Liver (tissue), 9 donors: ENCODE measurements around the gene PLIN1. TPM values are rescaled to one million over a fixed set of nuclear protein-coding genes. Genes with fewer than 3 reads are reported as not detected.

Experiments used
- DNase-seq: peaks from one replicate; pipeline ENCODE4 v3.0.0-alpha.2; 2017; ENCODE audit warnings: low spot score
- H3K27ac ChIP-seq, 2 donors: one replicate each; pipeline ENCODE4 v1.7.0; 2013; ENCODE audit warnings: inconsistent platforms in 2 of 2, low read length in 2 of 2, control low read depth in 1 of 2, low read depth in 1 of 2, mild to moderate bottlenecking in 1 of 2
- H3K27me3 ChIP-seq, 4 donors: one replicate each; pipeline versions ENCODE4 v1.6.1 to v1.7.0; 2013; ENCODE audit warnings: low read length in 3 of 4, inconsistent platforms in 1 of 4, mild to moderate bottlenecking in 1 of 4, moderate library complexity in 1 of 4; ENCODE audit not compliant: control insufficient read depth in 4 of 4, insufficient read depth in 4 of 4
- H3K36me3 ChIP-seq, 4 donors: one replicate each; pipeline versions ENCODE4 v1.6.1 to v1.7.0; 2013; ENCODE audit warnings: low read length in 3 of 4, mild to moderate bottlenecking in 3 of 4, low read depth in 1 of 4, moderate library complexity in 1 of 4; ENCODE audit not compliant: control insufficient read depth in 4 of 4, insufficient read depth in 3 of 4
- H3K4me1 ChIP-seq, 4 donors: one replicate each; pipeline versions ENCODE4 v1.6.1 to v1.7.0; 2013; ENCODE audit warnings: low read length in 3 of 4, mild to moderate bottlenecking in 3 of 4, moderate library complexity in 1 of 4; ENCODE audit not compliant: control insufficient read depth in 4 of 4, insufficient read depth in 4 of 4
- H3K4me3 ChIP-seq, 3 donors: one replicate each; pipeline versions ENCODE4 v1.6.1 to v1.7.0; 2013; ENCODE audit warnings: low read length in 3 of 3, control low read depth in 1 of 3, low read depth in 1 of 3, mild to moderate bottlenecking in 1 of 3
- H3K9ac ChIP-seq, 2 donors: one replicate each; pipeline ENCODE4 v1.7.0; 2013; ENCODE audit warnings: low read length in 2 of 2, mild to moderate bottlenecking in 2 of 2, moderate library complexity in 2 of 2, control low read depth in 1 of 2, low read depth in 1 of 2
- H3K9me3 ChIP-seq, 4 donors: one replicate each; pipeline versions ENCODE4 v1.6.1 to v1.7.0; 2013; ENCODE audit warnings: low read length in 3 of 4; ENCODE audit not compliant: control insufficient read depth in 4 of 4
- ATF3 ChIP-seq: IDR thresholded peaks from 2 replicates; pipeline ENCODE4 v1.6.1; 2016; ENCODE audit warnings: antibody characterized with exemption
- EGR1 ChIP-seq, 2 donors: IDR thresholded peaks; 2 replicates each; pipeline ENCODE4 v1.6.1; 2016 to 2018; ENCODE audit warnings: antibody characterized with exemption in 2 of 2, low read depth in 2 of 2
- FOXA1 ChIP-seq: IDR thresholded peaks from 2 replicates; pipeline ENCODE4 v1.6.1; 2016; ENCODE audit warnings: antibody characterized with exemption
- FOXA2 ChIP-seq: IDR thresholded peaks from 2 replicates; pipeline ENCODE4 v1.6.1; 2016; ENCODE audit warnings: antibody characterized with exemption
- GABPA ChIP-seq, 2 donors: IDR thresholded peaks in 1 of 2; conservative IDR thresholded peaks in 1 of 2; 2 replicates each; pipeline ENCODE4 v1.6.1; 2016; ENCODE audit warnings: antibody characterized with exemption in 2 of 2, mild to moderate bottlenecking in 1 of 2, moderate library complexity in 1 of 2
- HNF4A ChIP-seq, 2 donors: conservative IDR thresholded peaks; 2 replicates each; pipeline ENCODE4 v1.6.1; 2016; ENCODE audit warnings: antibody characterized with exemption in 2 of 2, mild to moderate bottlenecking in 2 of 2
- HNF4G ChIP-seq: IDR thresholded peaks from 2 replicates; pipeline ENCODE4 v1.6.1; 2016; ENCODE audit warnings: antibody characterized with exemption
- JUND ChIP-seq, 2 donors: IDR thresholded peaks; 2 replicates each; pipeline ENCODE4 v1.6.1; 2016; ENCODE audit warnings: antibody characterized with exemption in 2 of 2
- NR2F2 ChIP-seq: IDR thresholded peaks from 2 replicates; pipeline ENCODE4 v1.6.1; 2016; ENCODE audit warnings: antibody characterized with exemption
- RAD21 ChIP-seq, 2 donors: IDR thresholded peaks; 2 replicates each; pipeline ENCODE4 v1.6.1; 2016; ENCODE audit warnings: antibody characterized with exemption in 2 of 2, mild to moderate bottlenecking in 2 of 2
- RXRA ChIP-seq, 2 donors: IDR thresholded peaks; 2 replicates each; pipeline ENCODE4 v1.6.1; 2017 to 2018; ENCODE audit warnings: antibody characterized with exemption in 2 of 2, mild to moderate bottlenecking in 1 of 2
- SP1 ChIP-seq: IDR thresholded peaks from 2 replicates; pipeline ENCODE4 v1.6.1; 2018; ENCODE audit warnings: antibody characterized with exemption, mild to moderate bottlenecking
- TAF1 ChIP-seq: conservative IDR thresholded peaks from 2 replicates; pipeline ENCODE4 v1.6.1; 2016; ENCODE audit warnings: antibody characterized with exemption, mild to moderate bottlenecking
- YY1 ChIP-seq: IDR thresholded peaks from 2 replicates; pipeline ENCODE4 v1.6.1; 2016; ENCODE audit warnings: antibody characterized with exemption, mild to moderate bottlenecking
- WGBS: extraction: QIAGEN DNeasy Blood & Tissue Kit; methylation state at CpG from one replicate; pipeline ENCODE4 v1.1.7; 2013; 5-methylcytosine and 5-hydroxymethylcytosine counted together
- polyA plus RNA-seq, 2 donors: library from polyadenylated mRNA; stranded (reverse) in 1 of 2; unstranded in 1 of 2; fragments of 200-250 nt in 1 of 2; fragments of >200 nt in 1 of 2; fragmentation: Nextera tagmentation in 1 of 2; extraction: Ambion mirVana in 1 of 2; gene quantifications; one replicate each; pipeline versions ENCODE4 v1.2.1 to v1.2.3, GENCODE V29; 2013 to 2015
- total RNA-seq, 2 donors: library from RNA; depleted of rRNA; stranded (reverse); fragments of >200 nt; gene quantifications; one replicate each; pipeline ENCODE4 v1.2.3, GENCODE V29; 2014
- TF ChIP-seq, protein P1 (sequence below): IDR thresholded peaks from 2 replicates; pipeline ENCODE4 v1.6.1; 2016; ENCODE audit warnings: antibody characterized with exemption, mild to moderate bottlenecking
- TF ChIP-seq, protein P2 (sequence below): fragments of 150-350 bp; IDR thresholded peaks from 2 replicates; pipeline ENCODE4 v1.5.1; 2017; ENCODE audit warnings: improper control_type of control experiment, low read depth, low read length; ENCODE audit not compliant: missing input control
- TF ChIP-seq, protein P3 (sequence below): IDR thresholded peaks from 2 replicates; pipeline ENCODE4 v1.6.1; 2016; ENCODE audit warnings: antibody characterized with exemption
- TF ChIP-seq, protein P4 (sequence below): IDR thresholded peaks from 2 replicates; pipeline ENCODE4 v1.6.1; 2016; ENCODE audit warnings: antibody characterized with exemption
- donor health status: healthy.
- donor health status: healthy.
- donor health status: healthy.
- donor health status: healthy.
- donor health status: healthy.

PLIN1 gene
- total and polyA plus RNA-seq, 4 donors = 10.2 to 46.0 (median 13.3) TPM

GRCh38 chr15:89662893-89663626, 16.1 kb downstream of the PLIN1 start (continued):
- no peak for TF ChIP-seq ATF3
- TF ChIP-seq TAF1 = no peak
- no peak for TF ChIP-seq HNF4A (conservative IDR thresholded peaks at IDR 0.05)
- TF ChIP-seq, protein P1, sequence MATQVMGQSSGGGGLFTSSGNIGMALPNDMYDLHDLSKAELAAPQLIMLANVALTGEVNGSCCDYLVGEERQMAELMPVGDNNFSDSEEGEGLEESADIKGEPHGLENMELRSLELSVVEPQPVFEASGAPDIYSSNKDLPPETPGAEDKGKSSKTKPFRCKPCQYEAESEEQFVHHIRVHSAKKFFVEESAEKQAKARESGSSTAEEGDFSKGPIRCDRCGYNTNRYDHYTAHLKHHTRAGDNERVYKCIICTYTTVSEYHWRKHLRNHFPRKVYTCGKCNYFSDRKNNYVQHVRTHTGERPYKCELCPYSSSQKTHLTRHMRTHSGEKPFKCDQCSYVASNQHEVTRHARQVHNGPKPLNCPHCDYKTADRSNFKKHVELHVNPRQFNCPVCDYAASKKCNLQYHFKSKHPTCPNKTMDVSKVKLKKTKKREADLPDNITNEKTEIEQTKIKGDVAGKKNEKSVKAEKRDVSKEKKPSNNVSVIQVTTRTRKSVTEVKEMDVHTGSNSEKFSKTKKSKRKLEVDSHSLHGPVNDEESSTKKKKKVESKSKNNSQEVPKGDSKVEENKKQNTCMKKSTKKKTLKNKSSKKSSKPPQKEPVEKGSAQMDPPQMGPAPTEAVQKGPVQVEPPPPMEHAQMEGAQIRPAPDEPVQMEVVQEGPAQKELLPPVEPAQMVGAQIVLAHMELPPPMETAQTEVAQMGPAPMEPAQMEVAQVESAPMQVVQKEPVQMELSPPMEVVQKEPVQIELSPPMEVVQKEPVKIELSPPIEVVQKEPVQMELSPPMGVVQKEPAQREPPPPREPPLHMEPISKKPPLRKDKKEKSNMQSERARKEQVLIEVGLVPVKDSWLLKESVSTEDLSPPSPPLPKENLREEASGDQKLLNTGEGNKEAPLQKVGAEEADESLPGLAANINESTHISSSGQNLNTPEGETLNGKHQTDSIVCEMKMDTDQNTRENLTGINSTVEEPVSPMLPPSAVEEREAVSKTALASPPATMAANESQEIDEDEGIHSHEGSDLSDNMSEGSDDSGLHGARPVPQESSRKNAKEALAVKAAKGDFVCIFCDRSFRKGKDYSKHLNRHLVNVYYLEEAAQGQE = no peak
- TF ChIP-seq YY1 = no peak
- no peak for TF ChIP-seq HNF4G
- no peak for TF ChIP-seq EGR1 (IDR thresholded peaks at IDR 0.05; ENCODE audit: low read depth in 2 of 2)

DNA sequence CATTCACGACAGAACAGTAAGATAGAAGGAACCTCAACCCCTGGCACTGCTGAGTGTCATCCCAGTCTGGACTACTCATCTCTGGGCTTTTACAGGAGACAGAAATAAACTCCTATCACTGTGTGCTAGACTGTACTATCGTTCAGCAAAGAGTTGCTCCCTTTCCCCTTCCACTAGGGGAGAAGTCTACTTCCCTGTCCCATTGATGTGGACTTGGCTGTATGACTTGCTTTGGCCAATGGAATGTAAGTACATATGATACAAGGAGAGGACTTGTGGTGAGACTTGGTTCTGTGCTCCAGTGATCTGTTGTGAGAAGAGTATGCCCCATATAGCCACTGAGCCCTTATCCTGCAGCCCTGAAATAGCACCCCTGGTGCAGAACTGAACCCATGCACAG, 18.6 kb downstream of the PLIN1 start:
- no peak for TF ChIP-seq HNF4A (conservative IDR thresholded peaks at IDR 0.05)
- DNase-seq = no peak
- Histone ChIP-seq H3K36me3 (no peaks in the 10 kb centered on the region), H3K27me3 (no peaks in the 10 kb centered on the region), H3K27ac (no peak overlapping the region), H3K9me3 (no peaks in the 10 kb centered on the region), H3K4me3 (no peak overlapping the region), H3K4me1 (peaks cover 0 to 2% (median 0%) of the 10 kb centered on the region in 4 donors), H3K9ac (no peak overlapping the region)
- 88% methylated on average over 2 of the region's 2 CpGs for WGBS

DNA sequence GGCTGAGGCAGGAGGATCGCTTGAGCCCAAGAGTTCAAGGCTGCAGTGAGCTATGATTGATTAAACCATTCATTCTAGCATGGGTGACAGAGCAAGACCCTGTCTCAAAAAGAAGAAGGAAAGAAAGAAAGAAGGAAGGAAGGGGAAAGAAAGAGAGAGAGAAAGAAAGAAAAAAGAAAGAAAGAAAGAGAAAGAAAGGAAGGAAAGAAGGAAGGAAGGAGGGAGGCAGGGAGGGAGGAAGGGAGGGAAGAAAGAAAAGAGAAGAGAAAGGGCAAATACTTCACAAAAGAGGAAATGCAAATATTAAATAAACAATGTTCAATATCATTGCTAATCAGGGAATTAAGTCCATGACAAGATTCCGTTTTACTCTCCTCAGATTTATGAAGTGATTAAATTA, 19.9 kb downstream of the PLIN1 start:
- Histone ChIP-seq H3K36me3 (no peaks in the 10 kb centered on the region), H3K4me3 (no peak overlapping the region), H3K27ac (no peak overlapping the region), H3K9ac (no peak overlapping the region), H3K27me3 (no peaks in the 10 kb centered on the region), H3K4me1 (peaks cover 0 to 10% (median 7%) of the 10 kb centered on the region in 4 donors), H3K9me3 (no peaks in the 10 kb centered on the region)
- TF ChIP-seq, protein P2, sequence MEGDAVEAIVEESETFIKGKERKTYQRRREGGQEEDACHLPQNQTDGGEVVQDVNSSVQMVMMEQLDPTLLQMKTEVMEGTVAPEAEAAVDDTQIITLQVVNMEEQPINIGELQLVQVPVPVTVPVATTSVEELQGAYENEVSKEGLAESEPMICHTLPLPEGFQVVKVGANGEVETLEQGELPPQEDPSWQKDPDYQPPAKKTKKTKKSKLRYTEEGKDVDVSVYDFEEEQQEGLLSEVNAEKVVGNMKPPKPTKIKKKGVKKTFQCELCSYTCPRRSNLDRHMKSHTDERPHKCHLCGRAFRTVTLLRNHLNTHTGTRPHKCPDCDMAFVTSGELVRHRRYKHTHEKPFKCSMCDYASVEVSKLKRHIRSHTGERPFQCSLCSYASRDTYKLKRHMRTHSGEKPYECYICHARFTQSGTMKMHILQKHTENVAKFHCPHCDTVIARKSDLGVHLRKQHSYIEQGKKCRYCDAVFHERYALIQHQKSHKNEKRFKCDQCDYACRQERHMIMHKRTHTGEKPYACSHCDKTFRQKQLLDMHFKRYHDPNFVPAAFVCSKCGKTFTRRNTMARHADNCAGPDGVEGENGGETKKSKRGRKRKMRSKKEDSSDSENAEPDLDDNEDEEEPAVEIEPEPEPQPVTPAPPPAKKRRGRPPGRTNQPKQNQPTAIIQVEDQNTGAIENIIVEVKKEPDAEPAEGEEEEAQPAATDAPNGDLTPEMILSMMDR = no peak
- TF ChIP-seq RXRA (IDR thresholded peaks at IDR 0.05) = no peak
- TF ChIP-seq ATF3 = no peak
- TF ChIP-seq RAD21 (IDR thresholded peaks at IDR 0.05) = no peak
- no peak for TF ChIP-seq FOXA1
- TF ChIP-seq TAF1 = no peak
- TF ChIP-seq, protein P1 = no peak
- no peak for TF ChIP-seq FOXA2
- TF ChIP-seq HNF4A (conservative IDR thresholded peaks at IDR 0.05) = no peak
- TF ChIP-seq EGR1 (IDR thresholded peaks at IDR 0.05; ENCODE audit: low read depth in 2 of 2) = no peak
- TF ChIP-seq, protein P3, sequence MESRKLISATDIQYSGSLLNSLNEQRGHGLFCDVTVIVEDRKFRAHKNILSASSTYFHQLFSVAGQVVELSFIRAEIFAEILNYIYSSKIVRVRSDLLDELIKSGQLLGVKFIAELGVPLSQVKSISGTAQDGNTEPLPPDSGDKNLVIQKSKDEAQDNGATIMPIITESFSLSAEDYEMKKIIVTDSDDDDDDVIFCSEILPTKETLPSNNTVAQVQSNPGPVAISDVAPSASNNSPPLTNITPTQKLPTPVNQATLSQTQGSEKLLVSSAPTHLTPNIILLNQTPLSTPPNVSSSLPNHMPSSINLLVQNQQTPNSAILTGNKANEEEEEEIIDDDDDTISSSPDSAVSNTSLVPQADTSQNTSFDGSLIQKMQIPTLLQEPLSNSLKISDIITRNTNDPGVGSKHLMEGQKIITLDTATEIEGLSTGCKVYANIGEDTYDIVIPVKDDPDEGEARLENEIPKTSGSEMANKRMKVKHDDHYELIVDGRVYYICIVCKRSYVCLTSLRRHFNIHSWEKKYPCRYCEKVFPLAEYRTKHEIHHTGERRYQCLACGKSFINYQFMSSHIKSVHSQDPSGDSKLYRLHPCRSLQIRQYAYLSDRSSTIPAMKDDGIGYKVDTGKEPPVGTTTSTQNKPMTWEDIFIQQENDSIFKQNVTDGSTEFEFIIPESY = no peak
- TF ChIP-seq NR2F2 = no peak
- TF ChIP-seq SP1 = no peak
- TF ChIP-seq JUND (IDR thresholded peaks at IDR 0.05) = no peak
- TF ChIP-seq YY1 = no peak
- TF ChIP-seq, protein P4, sequence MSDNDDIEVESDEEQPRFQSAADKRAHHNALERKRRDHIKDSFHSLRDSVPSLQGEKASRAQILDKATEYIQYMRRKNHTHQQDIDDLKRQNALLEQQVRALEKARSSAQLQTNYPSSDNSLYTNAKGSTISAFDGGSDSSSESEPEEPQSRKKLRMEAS = no peak
- no peak for TF ChIP-seq HNF4G
- TF ChIP-seq GABPA (IDR thresholded peaks at IDR 0.05 in 1 of 2, conservative IDR thresholded peaks at IDR 0.05 in 1 of 2) = no peak
- 95% methylated on average over 2 of the region's 2 CpGs for WGBS
- no peak for DNase-seq
